ENCODE data around the gene HIVEP1.

The HIVEP1 gene

GRCh38 chr6:12200761-12201160 is 188.6 kb downstream of the HIVEP1 start:
- DNase-seq: no peak

GRCh38 chr6:12203001-12203400 is 190.9 kb downstream of the HIVEP1 start:
- no peak for DNase-seq

- DNase-seq: no peak
These were observed 196.1 kb downstream of the HIVEP1 start for GRCh38 chr6:12208190-12208589.

GRCh38 chr6:12208673-12209072 is 196.6 kb downstream of the HIVEP1 start:
- DNase-seq: no peak
